K562 (cell line): ENCODE data around the gene LMAN2. TPM values are rescaled to one million over a fixed set of nuclear protein-coding genes. Genes with fewer than 3 reads are reported as not detected.
A peak's percentile ranks its signal among the peaks of the same experiment; 100 is the strongest.

ENCODE experiments used
- CC2D1A ChIP-seq: fragments of 450-650 bp; IDR thresholded peaks from 2 replicates; pipeline ENCODE4 v1.6.1; 2017; ENCODE audit warnings: mild to moderate bottlenecking
- CREB3 ChIP-seq: fragments of 450-650 bp; conservative IDR thresholded peaks from 2 replicates; pipeline ENCODE4 v1.6.1; 2016; ENCODE audit warnings: missing genetic modification characterization, low read depth, mild to moderate bottlenecking, missing compliant biosample characterization, moderate library complexity
- GABPA ChIP-seq: fragments of 200-800 bp; sonication (Bioruptor generic); conservative IDR thresholded peaks from 2 replicates; pipeline ENCODE4 v1.6.1; 2016; ENCODE audit warnings: low read depth, missing genetic modification characterization, missing compliant biosample characterization
- HMGN3 ChIP-seq: IDR thresholded peaks from 2 replicates; pipeline ENCODE4 v1.6.1; 2011; ENCODE audit warnings: borderline replicate concordance, low read depth, mild to moderate bottlenecking, mixed read lengths, low read length; ENCODE audit not compliant: insufficient read length; ENCODE audit errors: extremely low read depth
- IFI16 ChIP-seq: fragments of 250-450 bp; sonication (Bioruptor Pico); IDR thresholded peaks from 2 replicates; pipeline ENCODE4 v2.1.2; 2022; ENCODE audit warnings: mild to moderate bottlenecking, inconsistent platforms
- NONO ChIP-seq, 2 experiments: fragments of 200-400 bp in 1 of 2; fragments of 450-650 bp in 1 of 2; formaldehyde crosslinking in 1 of 2; IDR thresholded peaks; 2 replicates each; pipeline ENCODE4 v1.6.1; 2017; ENCODE audit warnings: low read depth in 2 of 2, mild to moderate bottlenecking in 2 of 2, moderate library complexity in 2 of 2, low read length in 1 of 2
- NR2C1 ChIP-seq, 2 experiments: fragments of 450-650 bp; IDR thresholded peaks; 2 replicates each; pipeline ENCODE4 v1.6.1; 2017; ENCODE audit warnings: mild to moderate bottlenecking in 2 of 2, antibody characterized with exemption in 1 of 2, inconsistent platforms in 1 of 2, missing compliant biosample characterization in 1 of 2, missing genetic modification characterization in 1 of 2
- XRCC4 ChIP-seq: IDR thresholded peaks from one replicate; pipeline ENCODE4 v1.6.1; 2011; ENCODE audit not compliant: insufficient read depth, insufficient read length; ENCODE audit errors: extremely low read depth
- ZNF445 ChIP-seq: fragments of 250-450 bp; sonication (Bioruptor Pico); IDR thresholded peaks from 2 replicates; pipeline ENCODE4 v1.4.0; 2020; ENCODE audit warnings: low read depth, mild to moderate bottlenecking, moderate library complexity
- polyA plus RNA-seq, 8 experiments: library from polyadenylated mRNA; depleted of rRNA in 4 of 8; stranded (reverse) in 5 of 8; unstranded in 3 of 8; fragments of >200 nt; fragmentation: Nextera tagmentation in 2 of 8; fragmentation: Illumina TruSeq in 1 of 8; extraction: Ambion mirVana in 2 of 8; extraction: Trizol in 1 of 8; gene quantifications; 2 replicates each; pipeline versions ENCODE4 v1.2.1 to v1.2.3, GENCODE V29; 2011 to 2014; ENCODE audit warnings: inconsistent platforms in 1 of 8, missing spikeins in 1 of 8
- total RNA-seq, 7 experiments: library from RNA; depleted of rRNA in 6 of 7; stranded (reverse); fragments of >200 nt in 6 of 7; fragmentation: Illumina TruSeq in 2 of 7; extraction: Trizol in 2 of 7; gene quantifications; 2 replicates each; pipeline versions ENCODE4 v1.2.1 to v1.2.3, GENCODE V29; 2011 to 2021; ENCODE audit warnings: low replicate concordance in 1 of 7
- TF ChIP-seq, protein P1 (sequence below): sonication (generic); formaldehyde crosslinking; IDR thresholded peaks from 2 replicates; pipeline ENCODE4 v1.8.0; 2022; ENCODE audit warnings: missing genetic modification reagents, mild to moderate bottlenecking, borderline replicate concordance
- TF ChIP-seq, protein P2 (sequence below): conservative IDR thresholded peaks from 2 replicates; pipeline ENCODE4 v1.6.1; 2011; ENCODE audit warnings: low read depth, mild to moderate bottlenecking, low read length; ENCODE audit not compliant: control insufficient read depth
- TF ChIP-seq, protein P3 (sequence below): fragments of 450-650 bp; IDR thresholded peaks from 2 replicates; pipeline ENCODE4 v1.6.1; 2017; ENCODE audit warnings: antibody characterized with exemption, mild to moderate bottlenecking
- TF ChIP-seq, protein P4 (sequence below), 2 experiments: fragments of 200-800 bp in 1 of 2; sonication (Bioruptor generic) in 1 of 2; sonication (generic) in 1 of 2; formaldehyde crosslinking in 1 of 2; IDR thresholded peaks in 1 of 2; conservative IDR thresholded peaks in 1 of 2; 2 replicates each; pipeline versions ENCODE4 v1.5.0 to v1.6.1; 2016 to 2020; ENCODE audit warnings: missing compliant biosample characterization in 1 of 2, missing genetic modification characterization in 1 of 2, missing genetic modification reagents in 1 of 2

The LMAN2 gene
- total and polyA plus RNA-seq, 9 of the 15 experiments (the other 6 are each of a cell fraction or from before 2014, with no cell fraction given): 2.7 to 254 (median 136) TPM

DNA sequence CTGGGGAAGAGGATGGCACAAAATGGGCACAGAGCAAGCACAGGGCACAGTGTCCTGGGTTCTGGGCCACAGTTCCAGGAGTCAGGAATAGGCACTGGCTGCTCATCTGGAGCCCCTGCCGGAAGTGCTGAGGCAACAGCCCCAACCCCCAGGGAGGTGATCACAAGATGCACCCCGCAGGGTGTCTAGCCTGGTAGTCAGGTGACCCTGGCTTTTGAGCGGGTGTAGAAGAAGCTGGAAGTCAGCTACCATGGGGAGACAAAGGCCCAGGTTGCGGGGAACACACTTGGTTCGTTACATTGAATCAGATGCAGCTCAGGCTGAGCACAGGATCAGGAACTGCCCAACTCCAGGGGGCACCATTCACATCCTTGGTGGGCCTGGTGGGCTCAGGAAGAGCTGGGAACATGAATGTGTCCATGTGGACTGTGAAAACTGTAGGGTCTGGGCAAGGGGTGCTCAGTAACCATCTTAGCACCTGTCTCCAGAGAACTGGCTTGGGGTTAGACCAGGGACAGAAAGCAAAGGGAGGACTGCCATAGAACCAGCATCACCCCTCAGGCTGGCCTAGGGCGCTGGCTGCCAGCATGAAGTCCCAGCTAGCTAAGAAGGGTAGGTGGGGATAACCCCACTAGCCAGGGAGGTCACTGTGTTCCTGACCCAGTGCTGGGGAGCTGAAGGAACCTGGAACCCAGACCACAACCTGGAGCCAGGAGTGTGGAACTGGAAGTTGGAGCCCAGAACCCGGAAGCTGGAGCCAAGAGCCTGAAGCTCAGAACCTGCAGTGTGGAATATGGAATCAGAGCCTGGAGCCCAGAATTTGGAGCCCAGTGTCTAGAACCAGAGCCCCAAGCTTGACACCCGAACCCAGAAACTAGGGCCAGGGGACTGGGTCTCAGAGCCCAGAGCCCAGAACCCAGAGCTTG is 26.6 kb upstream of the LMAN2 start (continued):
- TF ChIP-seq NR2C1 (IDR thresholded peaks at IDR 0.05) (no peak), NR2C1 (tag; IDR thresholded peaks at IDR 0.05) (0 out of 2 replicates have a peak, but pooled peaks have one; percentile 8), XRCC4 (no peak), CC2D1A (no peak), HMGN3 (no peak), ZNF445 (CRISPR knock-in tag) (no peak), NONO (IDR thresholded peaks at IDR 0.05; ENCODE audit: low read depth in 2 of 2, low read length in 1 of 2) (no peak), IFI16 (CRISPR knock-in tag) (no peak), CREB3 (peak; percentile 40; the same call in 1 of the 2 replicates), GABPA (tag) (no peak)
- TF ChIP-seq, protein P1, sequence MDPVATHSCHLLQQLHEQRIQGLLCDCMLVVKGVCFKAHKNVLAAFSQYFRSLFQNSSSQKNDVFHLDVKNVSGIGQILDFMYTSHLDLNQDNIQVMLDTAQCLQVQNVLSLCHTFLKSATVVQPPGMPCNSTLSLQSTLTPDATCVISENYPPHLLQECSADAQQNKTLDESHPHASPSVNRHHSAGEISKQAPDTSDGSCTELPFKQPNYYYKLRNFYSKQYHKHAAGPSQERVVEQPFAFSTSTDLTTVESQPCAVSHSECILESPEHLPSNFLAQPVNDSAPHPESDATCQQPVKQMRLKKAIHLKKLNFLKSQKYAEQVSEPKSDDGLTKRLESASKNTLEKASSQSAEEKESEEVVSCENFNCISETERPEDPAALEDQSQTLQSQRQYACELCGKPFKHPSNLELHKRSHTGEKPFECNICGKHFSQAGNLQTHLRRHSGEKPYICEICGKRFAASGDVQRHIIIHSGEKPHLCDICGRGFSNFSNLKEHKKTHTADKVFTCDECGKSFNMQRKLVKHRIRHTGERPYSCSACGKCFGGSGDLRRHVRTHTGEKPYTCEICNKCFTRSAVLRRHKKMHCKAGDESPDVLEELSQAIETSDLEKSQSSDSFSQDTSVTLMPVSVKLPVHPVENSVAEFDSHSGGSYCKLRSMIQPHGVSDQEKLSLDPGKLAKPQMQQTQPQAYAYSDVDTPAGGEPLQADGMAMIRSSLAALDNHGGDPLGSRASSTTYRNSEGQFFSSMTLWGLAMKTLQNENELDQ (CRISPR knock-in tag): no peak
- TF ChIP-seq, protein P2, sequence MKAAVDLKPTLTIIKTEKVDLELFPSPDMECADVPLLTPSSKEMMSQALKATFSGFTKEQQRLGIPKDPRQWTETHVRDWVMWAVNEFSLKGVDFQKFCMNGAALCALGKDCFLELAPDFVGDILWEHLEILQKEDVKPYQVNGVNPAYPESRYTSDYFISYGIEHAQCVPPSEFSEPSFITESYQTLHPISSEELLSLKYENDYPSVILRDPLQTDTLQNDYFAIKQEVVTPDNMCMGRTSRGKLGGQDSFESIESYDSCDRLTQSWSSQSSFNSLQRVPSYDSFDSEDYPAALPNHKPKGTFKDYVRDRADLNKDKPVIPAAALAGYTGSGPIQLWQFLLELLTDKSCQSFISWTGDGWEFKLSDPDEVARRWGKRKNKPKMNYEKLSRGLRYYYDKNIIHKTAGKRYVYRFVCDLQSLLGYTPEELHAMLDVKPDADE: no peak
- TF ChIP-seq, protein P3, sequence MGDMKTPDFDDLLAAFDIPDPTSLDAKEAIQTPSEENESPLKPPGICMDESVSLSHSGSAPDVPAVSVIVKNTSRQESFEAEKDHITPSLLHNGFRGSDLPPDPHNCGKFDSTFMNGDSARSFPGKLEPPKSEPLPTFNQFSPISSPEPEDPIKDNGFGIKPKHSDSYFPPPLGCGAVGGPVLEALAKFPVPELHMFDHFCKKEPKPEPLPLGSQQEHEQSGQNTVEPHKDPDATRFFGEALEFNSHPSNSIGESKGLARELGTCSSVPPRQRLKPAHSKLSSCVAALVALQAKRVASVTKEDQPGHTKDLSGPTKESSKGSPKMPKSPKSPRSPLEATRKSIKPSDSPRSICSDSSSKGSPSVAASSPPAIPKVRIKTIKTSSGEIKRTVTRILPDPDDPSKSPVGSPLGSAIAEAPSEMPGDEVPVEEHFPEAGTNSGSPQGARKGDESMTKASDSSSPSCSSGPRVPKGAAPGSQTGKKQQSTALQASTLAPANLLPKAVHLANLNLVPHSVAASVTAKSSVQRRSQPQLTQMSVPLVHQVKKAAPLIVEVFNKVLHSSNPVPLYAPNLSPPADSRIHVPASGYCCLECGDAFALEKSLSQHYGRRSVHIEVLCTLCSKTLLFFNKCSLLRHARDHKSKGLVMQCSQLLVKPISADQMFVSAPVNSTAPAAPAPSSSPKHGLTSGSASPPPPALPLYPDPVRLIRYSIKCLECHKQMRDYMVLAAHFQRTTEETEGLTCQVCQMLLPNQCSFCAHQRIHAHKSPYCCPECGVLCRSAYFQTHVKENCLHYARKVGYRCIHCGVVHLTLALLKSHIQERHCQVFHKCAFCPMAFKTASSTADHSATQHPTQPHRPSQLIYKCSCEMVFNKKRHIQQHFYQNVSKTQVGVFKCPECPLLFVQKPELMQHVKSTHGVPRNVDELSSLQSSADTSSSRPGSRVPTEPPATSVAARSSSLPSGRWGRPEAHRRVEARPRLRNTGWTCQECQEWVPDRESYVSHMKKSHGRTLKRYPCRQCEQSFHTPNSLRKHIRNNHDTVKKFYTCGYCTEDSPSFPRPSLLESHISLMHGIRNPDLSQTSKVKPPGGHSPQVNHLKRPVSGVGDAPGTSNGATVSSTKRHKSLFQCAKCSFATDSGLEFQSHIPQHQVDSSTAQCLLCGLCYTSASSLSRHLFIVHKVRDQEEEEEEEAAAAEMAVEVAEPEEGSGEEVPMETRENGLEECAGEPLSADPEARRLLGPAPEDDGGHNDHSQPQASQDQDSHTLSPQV: no peak
- TF ChIP-seq, protein P4, sequence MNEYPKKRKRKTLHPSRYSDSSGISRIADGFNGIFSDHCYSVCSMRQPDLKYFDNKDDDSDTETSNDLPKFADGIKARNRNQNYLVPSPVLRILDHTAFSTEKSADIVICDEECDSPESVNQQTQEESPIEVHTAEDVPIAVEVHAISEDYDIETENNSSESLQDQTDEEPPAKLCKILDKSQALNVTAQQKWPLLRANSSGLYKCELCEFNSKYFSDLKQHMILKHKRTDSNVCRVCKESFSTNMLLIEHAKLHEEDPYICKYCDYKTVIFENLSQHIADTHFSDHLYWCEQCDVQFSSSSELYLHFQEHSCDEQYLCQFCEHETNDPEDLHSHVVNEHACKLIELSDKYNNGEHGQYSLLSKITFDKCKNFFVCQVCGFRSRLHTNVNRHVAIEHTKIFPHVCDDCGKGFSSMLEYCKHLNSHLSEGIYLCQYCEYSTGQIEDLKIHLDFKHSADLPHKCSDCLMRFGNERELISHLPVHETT (CRISPR knock-in tag; conservative IDR thresholded peaks at IDR 0.05 in 1 of 2, IDR thresholded peaks at IDR 0.05 in 1 of 2): no peak
